Esophagus squamous epithelium (tissue), 4 donors: Measurements from ENCODE around the gene CARD6.

Experiments
- POLR2A ChIP-seq, 4 donors: fragments of 450-650 bp; IDR thresholded peaks; one replicate each; pipeline ENCODE4 v1.6.1; 2017; ENCODE audit warnings: antibody characterized with exemption in 4 of 4, mild to moderate bottlenecking in 4 of 4, moderate library complexity in 3 of 4
- TF ChIP-seq, protein P1 (sequence below), 6 experiments: fragments of 450-650 bp in 4 of 6; fragments of 200-600 bp in 2 of 6; sonication (generic) in 2 of 6; IDR thresholded peaks; one replicate each; pipeline ENCODE4 v1.5.1; 2016 to 2019; ENCODE audit warnings: antibody characterized with exemption in 6 of 6, mild to moderate bottlenecking in 4 of 6, moderate library complexity in 4 of 6

- TF ChIP-seq, protein P1, sequence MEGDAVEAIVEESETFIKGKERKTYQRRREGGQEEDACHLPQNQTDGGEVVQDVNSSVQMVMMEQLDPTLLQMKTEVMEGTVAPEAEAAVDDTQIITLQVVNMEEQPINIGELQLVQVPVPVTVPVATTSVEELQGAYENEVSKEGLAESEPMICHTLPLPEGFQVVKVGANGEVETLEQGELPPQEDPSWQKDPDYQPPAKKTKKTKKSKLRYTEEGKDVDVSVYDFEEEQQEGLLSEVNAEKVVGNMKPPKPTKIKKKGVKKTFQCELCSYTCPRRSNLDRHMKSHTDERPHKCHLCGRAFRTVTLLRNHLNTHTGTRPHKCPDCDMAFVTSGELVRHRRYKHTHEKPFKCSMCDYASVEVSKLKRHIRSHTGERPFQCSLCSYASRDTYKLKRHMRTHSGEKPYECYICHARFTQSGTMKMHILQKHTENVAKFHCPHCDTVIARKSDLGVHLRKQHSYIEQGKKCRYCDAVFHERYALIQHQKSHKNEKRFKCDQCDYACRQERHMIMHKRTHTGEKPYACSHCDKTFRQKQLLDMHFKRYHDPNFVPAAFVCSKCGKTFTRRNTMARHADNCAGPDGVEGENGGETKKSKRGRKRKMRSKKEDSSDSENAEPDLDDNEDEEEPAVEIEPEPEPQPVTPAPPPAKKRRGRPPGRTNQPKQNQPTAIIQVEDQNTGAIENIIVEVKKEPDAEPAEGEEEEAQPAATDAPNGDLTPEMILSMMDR (IDR thresholded peaks at IDR 0.05): no peak
- TF ChIP-seq POLR2A (IDR thresholded peaks at IDR 0.05): no peak
Observed at GRCh38 chr5:40834391-40834848, 6.7 kb upstream of the CARD6 start.
